Activated CD4-positive, alpha-beta T cell treated with anti-CD3 and anti-CD28 coated beads for 1 hour (primary cell): ENCODE results near the gene KRT3.

ENCODE experiments used
- DNase-seq: peaks from one replicate; pipeline ENCODE4 v3.0.0-alpha.2; 2020

Gene KRT3

DNA sequence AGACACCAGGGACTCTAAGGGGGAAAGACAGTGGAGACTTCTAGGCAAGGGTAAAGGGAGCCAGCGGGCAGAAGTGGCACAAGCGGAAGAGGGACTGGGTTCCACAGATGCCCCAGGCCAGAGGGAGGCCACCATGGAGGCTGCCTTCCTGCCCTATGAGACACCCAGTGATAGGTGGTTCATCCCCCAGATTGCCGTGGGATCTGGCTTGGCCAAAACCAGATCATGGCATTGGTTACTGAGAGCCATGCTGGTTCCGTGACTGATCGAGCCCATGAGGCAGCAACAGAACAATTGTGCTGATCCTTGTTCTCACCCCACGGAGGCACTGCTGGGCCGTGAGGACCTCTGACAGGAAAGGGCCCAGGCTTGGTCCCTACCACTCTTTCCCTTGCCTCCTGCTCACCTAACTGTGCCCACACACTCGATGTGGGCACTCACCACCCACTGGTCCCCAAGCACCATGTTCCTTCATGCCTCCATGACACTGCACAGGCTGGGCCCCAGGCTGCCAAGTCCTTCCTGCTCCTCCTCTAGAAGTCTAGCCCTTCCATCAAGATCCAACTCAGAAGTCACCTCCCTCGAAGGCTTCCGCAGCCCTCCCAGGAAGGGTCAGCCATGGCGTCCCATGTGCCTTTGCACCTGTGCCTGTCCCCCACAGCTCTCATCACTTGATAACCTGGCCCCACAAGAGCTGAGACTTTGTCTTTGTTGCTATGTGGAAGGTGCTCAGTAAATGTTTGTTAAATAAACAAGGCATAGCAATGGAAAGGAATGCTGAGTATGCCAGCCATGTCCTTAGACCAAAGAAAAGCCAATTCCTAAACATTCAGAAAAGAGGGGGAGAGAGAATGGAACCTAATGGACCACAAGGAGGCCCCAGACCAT lies 30.9 kb upstream of the KRT3 start:
- DNase-seq, result no peak

DNA sequence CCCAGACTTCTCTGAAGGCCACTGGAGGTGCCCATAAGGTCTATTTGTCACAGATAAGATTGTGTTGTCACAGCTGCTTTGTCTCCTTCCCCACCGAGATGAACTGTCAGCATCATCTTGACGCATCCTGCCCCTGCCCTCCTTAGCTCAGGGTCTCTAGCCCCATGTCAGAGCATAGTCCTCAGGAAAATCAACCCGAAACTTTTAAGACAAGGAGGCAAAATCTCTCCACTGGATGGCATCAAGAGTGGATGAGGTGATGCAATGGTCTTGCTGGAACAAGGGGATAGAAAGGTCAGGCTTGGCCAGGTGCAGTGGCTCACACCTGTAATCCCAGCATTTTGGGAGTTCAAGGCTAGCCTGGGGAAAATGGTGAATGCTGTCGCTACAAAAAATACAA lies 30.0 kb upstream of the KRT3 start:
- DNase-seq, result no peak

DNA sequence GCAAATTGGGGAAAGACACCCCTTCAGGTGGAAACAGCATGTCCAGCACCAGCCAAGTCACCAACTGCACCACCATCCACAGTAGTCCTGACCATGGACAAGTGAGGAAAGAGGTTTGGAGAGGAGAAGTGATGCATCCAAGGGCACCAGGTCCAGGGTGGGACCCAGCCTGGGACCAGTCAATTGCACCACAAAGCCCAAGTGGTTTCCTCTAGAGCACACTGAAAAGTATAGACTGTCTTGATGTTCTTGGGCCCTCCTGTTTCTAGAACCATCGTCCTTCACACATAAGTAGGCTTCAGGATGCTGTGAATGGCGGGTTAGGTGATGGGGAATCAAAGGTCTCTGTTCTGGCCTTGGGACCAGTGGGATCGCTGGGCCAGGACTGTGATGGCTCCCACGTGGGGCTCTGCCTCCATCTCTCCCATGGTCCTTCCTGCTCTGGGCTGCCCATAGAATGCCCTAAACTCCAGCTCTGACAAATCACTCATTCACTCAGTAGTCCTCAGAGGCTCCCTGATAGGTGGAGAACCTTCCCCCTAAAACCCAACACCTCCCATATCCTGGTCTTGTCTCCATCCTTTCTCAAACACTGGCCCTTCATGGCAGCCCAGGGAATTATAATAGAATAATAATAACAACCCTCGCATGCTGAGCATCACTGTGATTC lies 29.0 kb upstream of the KRT3 start:
- DNase-seq, result no peak

DNA sequence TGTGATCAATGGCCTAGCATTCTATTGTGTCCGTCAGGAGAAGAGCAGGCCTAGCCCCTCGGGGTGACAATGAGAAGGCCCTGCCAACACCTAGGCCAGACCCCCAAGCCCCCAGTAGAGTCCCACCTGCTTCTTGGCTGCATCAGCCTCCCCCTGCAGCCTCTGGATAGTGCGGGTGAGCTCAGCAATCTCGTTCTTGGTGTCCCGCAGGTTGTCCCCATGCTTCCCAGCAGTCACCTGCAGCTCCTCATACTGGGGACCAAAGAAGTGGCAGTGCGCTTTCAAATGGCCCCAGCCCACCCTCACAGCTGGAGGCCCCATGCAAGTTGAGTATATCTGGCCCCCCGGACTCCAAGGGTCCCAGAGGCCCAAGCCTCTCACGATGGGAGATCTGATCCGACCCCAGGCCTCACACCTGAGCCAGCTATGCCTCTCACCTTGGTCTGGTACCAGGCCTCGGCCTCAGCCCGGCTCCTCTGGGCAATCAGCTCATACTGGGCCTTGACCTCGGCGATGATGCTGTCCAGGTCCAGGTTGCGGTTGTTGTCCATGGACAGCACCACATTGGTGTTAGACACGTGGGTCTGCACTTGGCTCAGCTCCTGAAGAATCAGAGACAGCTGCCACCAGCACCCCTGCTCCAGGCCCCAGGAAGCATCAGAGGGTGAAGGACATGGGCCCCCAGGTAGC lies 28.0 kb upstream of the KRT3 start:
- no peak for DNase-seq

DNA sequence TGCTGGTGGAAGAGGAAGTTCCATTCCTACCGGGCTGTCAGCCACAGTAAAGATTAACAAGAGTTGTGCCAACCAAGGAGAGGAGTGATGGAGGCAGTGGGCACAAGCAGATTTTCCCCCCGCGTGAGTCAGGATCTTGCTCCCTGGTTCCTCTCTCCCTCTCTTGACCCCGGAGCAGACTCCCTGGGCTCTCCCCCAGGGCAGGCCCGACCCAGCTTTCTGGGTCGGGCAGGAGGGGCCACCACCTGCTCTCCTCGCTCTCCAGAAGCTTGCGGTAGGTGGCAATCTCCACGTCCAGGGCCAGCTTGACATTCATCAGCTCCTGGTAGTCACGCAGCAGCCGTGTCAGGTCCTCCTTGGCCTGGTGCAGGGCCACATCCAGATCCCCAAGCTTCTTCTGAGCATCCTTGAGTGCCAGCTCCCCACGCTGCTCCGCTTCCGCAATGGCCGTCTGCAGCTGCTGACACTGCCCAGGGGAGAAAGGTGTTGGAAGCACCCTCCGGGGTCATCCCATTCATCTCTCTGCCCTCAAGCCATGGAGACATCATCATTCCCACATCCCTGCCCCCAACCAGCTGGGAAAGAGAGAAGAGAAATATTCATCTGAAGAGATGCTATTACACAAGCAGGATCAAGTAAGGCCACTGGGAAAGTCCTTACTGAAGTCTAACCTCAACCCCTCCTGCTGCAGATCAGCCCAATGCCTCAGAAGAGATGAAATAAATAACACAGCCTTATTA lies 27.0 kb upstream of the KRT3 start:
- no peak for DNase-seq

DNA sequence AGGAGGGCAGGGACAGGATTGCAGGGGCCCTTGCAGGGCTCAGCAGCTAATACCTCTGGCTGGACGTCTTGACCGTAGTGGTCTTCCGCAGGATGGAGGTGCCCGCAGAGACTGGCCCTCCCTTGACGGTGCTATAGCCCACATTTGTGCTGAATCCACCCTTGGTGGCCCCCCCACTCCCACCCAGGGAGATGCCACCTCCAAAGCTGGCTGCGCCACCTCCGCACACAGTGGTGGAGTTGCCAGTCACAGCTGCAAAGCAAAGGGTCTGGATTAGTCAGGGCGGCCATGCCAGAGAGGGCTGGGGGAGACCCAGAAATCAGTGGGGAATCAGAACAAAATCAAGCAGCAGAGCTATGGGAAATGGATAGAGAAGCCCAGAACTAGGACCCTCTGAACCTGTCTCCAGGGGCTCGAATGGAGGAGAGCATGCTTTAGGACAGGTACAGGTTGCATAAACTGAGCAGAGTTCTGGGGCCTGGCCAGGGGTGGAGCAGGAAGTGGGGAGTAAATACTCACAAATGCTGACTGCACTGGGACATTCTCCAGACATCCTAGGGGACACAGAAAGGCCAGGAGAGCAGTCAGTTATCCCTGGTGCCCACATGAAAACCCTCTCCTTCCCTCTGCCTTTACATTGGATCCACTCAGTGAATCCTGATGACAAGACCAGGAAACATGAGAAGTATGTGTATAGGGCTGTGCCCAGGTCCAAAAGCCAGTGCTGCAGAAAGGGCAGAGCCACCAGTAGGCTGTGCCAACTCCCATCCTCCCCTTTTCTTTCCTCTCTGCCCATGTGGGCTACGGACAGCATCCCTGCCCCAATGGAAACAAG lies 26.1 kb upstream of the KRT3 start:
- no peak for DNase-seq

DNA sequence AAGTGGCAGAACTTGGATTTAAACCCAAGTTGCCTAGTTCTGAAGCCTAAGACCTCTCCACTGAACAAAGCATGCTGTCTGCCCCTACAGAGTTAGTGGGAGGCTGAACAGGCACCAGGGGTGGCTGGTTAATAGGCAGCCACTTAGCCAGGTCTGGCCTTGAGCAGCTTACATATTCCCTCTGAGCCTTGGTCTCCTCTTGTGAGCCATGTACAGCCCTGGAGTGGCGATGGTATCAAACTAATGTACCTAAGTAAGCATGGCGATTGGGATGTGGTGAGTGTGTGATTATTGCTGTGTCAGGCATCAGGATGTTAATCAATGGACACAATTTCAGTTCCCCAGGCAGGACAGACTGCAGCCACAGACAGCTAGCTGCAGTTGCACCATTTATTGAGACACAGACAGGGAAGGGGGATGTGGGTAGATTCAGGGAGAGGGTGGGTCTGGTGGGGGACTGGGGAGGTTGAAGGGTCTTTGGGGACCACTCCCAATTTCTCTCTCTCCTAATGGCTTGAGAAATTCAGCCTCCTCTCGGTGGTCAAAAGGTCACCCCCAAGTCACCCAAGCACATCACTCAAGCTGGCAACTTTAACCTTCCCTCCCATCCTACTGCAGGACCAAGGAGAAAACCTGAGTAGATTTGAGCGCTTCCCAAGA lies 25.3 kb upstream of the KRT3 start:
- DNase-seq, result no peak

DNA sequence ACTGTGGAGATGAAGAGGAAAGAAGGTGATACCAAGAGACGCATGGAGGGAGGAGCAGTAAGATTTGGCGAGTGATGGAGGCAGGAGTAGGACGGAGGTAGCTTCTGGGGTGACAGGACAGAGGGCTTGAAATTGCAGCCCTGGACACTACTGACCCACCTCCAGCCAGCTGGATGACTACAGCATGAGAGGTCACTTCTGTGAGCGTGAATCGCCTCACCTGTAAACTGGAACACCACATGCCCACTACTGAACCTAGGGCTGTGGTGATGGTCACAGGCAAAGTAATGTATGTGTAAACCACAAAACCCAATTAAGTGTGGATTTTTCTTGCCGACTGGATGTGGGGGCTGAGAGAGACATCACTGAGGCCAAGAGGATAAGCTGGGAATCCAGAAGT lies 24.6 kb upstream of the KRT3 start:
- DNase-seq, result no peak

DNA sequence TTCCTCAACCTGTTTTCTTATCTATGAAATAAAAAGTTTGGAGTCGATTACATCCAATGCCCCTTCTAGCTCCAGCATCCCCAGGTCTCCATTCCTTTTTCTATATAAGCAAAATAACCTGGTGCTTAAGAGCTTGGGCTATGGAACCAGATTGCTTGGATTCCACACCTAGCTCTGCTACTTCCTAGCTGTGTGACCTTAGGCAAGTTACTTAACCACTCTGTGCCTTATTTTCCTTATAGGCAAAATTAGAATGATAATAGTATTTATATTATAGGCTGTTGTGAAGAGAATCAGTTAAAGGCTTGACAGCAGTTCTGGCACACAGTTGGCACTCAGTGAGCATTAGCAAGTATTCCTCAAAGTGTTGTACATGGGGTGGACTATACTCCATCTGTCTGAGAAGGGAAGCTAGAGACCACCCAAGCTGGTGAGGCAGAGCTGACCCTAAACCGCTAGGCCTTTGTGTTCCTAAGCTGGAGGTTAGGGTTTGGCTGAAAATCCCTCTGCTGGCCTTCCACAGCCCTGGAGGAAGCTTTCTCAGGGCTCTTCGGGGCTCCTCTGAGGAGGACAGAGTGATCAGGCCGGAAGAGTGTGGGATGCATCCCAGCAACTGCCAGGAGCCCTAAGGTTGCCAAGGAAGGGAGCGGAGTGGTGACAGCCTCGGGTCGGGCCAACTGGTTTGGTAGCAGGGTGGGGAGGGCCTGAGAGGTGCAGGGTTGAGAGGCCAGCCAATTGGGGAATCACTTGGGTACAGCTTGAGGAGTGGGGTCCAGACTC lies 24.0 kb upstream of the KRT3 start:
- DNase-seq, result no peak

DNA sequence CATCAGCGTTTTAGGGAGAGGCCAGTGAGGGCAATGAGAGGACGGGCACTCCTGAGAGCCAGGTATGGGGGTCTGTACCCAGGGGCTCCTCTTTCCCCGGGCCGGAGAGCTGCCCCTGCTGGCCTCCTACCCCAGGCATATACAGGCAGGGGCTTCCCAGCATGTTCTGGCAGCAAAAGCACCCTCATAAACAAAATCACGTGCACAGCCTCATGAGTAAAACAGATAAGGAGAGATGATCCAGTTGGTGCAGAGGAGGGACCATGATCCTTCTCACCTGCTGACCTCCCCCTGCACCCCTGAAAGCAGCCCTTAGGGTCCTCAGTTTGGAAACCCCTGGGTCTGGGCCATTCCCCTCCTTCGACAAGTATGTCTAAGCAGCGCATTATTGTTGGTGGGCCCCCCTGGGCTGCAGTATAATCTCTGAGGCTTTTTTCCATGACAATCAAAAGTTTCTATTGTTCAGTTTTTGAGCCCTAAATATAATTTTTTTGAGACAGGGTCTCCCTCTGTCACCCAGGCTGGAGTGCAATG lies 23.0 kb upstream of the KRT3 start:
- DNase-seq, result no peak

DNA sequence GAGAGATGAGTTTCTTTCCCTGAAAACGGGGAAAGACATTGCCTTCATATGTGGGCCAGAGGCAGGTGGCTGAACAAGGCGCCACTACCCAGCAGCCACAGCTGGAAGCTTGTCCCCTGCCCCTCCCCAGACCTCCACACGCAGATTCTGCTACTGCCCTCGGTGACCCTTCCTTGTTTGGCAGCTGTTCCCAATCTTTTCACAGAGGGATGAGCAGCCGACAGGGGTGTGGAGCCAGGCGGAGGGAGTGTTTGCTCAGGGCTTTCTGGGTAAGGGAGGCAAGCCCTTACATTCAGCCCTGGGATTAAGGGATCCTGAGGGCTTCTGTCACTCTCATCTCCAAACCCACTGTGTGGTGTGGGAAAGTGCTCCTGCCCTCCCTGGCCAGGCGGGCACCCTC lies 22.5 kb upstream of the KRT3 start:
- DNase-seq, result no peak

DNA sequence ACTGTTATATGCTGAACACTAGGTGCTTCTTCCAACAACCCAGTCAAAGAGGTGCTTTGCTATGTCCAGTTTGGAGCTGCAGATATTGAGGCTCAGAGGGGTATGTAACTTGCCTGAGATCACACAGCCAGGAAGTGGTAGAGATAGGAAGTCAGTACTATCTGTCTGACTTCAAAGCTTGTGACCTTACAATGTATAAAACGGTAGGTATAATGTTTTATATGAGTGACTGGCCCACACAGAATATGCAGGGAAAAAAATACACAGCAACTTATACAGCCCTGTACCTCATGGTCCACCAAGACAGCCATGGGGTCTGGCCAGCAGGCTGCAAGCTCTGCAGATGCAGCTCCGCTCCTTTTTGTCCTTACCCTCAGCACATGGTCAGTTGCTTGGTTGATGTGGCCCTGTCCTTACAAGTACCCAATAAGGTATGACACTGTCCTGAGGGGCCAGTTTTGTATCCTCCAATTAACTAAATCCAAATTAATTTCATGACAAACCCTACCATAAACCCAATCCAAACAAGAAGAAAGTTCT lies 21.9 kb upstream of the KRT3 start:
- no peak for DNase-seq

DNA sequence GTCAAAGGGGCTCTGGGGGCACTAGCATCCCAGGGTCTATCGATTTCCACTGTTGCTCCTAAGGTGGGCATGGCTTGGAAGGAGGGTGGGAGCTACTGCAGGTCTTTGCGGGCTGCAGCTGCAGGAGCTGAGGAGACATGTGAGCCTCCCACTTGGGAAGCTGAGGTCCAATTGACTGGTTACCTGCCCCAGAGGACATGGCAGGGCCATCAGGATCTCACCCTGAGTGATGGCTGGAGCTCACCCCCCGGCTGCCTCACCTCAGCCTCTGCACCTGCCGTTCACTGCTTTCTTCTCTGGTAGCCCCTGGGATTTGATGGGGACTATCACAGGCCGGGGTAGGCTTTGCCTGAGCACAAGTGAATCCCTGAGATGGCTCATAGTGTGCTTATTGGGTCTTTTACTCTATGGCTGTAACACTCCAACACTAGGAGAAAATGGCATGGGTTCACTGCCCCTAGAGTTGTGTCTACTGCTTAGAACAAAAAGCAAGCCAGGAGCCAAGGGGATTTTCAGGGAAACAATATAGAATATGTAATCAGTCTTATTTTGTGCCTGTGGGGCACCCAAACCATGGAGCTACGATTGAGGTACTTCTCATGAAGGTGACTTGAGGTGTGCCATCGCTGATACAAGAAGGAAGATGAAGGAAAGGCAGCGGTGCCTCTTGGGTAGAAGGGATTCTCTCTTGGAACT lies 21.2 kb upstream of the KRT3 start:
- no peak for DNase-seq

DNA sequence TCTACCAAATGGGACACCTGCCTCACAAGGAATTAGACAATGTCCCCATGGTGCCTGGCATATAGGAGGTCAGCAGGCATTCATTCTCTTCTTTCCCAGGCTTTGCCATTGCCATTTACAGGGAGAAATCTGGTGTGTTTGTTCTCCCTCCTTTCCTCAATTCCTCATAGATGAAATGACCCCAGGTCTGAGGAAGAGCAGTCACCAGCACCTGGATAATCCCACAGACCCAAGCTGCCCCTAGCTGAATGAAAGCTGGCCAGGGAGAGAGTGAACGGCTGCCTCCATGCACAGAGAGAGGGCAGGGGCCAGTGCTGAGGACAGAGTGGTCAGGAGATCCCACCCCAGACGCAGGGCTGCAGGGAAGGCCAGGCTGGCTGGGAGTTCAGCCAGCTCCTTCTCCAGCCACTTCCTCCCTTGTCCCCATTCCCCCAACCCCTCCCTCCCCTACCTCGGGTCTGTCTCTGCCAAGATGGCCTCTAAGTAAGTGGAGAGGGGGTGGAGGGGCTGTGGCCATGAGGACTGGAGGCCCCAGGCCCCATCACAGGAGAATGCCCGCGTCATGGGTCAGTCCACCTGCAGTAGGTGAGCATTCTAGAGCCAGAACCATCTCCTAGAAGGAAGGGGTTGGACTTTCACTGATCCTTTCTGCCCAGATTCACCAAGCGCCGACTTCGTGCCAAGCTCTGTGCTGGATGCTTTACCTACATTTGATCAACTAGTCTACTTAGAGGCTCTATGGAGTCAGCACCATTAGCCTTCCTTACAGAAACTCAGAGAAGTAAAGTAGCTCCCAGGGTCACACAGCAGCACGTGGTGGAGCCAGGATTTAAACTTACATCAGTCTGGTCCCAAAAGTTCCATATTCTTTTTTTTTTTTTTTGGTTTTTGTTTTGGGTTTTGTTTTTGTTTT lies 20.0 kb upstream of the KRT3 start:
- no peak for DNase-seq

DNA sequence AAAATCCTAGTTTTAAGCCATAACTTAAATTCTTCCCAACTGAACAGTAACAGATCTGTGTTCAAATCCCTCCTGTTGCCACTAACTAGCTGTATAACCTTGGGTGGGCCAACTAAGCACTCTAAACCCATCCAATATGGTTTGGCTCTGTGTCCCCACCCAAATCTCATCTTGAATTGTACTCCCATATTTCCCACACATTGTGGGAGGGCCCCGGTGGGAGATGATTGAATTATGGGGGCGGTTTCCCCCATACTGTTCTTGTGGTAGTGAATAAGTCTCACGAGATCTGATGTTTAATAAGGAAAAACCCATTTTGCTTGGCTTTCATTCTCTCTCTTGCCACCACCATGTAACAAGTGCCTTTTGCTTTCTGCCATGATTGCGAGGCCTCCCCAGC lies 19.2 kb upstream of the KRT3 start:
- no peak for DNase-seq

DNA sequence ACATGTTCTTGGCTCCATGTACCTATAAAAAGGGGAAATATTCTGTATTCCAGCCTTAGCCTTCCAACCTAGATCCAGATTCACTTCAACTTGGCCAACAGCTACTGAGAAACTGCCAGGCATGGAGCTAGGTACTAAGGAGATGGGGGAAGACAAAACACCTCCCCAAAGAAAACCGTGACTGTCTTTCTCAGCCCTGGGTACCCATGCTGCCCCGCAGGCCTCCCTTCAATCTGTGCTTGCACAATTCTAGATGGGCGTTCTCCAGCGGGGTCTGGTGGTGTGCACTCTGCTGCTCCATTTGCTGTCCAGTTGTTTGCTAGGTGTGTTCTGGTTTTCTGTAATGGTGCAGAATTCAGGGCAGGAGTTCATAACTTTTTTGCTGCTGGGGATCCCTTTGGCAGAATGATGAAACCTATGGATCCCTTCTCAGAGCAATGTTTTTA lies 18.8 kb upstream of the KRT3 start:
- DNase-seq, result no peak

DNA sequence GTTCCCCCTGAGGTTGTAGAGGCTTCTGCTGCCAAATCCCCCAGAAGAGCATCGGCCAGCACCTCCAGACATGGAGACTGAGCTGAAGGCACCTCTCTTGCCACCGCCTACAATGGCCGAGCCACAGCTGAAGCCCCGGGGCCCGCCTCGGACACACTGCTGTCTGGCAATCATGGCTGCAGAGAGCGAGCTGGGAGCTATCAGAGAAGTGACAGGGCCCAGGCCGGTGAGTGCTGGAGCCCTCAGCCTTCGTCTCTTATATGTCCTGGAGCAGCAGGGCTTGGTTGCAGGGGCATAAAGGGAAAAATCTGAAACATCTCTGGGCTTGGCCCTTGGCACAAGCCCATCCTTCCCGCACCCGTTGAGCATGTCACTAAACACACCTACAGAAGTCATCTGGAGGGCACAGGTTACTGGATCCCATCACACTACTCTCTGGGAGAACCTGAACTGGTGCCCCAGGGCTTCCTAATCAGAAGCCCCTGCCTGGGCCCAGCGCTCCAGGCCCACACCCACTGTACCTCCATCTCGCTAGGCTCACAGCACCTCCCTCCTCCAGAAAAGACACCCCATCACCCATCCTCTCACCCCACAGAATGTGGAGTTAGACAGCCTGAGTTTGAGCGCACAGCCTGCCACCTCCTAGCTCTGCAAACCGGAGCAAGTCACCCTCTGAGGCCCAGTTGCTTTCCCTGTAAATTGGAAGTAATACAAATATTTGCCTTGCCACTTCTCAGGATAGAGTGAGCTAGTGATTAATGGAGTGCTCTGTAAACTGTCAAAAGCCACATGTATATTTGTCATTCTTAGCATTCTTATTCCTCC lies 18.2 kb upstream of the KRT3 start, which contains the start of gene KRT4:
Gene KRT4, minus strand, starts transcription at position 232 of the 825 bp plus-strand sequence. Its CDS starts 58 bp downstream, at position 174.
- DNase-seq, result no peak
